Suppressor macrophage (primary cell): ENCODE measurements around the gene GRIP2.

Experiments
- DNase-seq, 4 experiments: peaks; one replicate each; pipeline ENCODE4 v3.0.0-alpha.2; 2020 to 2022

Gene GRIP2

GRCh38 chr3:14465425-14465824, 74.7 kb downstream of the GRIP2 start:
- DNase-seq, result no peak

GRCh38 chr3:14464521-14464920, 75.6 kb downstream of the GRIP2 start:
- DNase-seq, result no peak

GRCh38 chr3:14464141-14464465, 76.0 kb downstream of the GRIP2 start:
- DNase-seq, result peak; percentile 25 to 67 (median 48)

GRCh38 chr3:14463330-14464140, 76.6 kb downstream of the GRIP2 start:
- DNase-seq, result no peak

- DNase-seq, result no peak
Observed at GRCh38 chr3:14462738-14463137, 77.4 kb downstream of the GRIP2 start.

- peak; percentile 27 to 66 (median 46) for DNase-seq
Observed at GRCh38 chr3:14461748-14462324, 78.3 kb downstream of the GRIP2 start.

- no peak for DNase-seq
Observed at GRCh38 chr3:14461006-14461747, 79.0 kb downstream of the GRIP2 start.

GRCh38 chr3:14460342-14461005, 79.7 kb downstream of the GRIP2 start:
- no peak for DNase-seq

GRCh38 chr3:14459787-14460186, 80.4 kb downstream of the GRIP2 start:
- DNase-seq, result no peak

GRCh38 chr3:14459384-14459783, 80.8 kb downstream of the GRIP2 start:
- no peak for DNase-seq

- no peak for DNase-seq
Observed at GRCh38 chr3:14458434-14459275, 81.5 kb downstream of the GRIP2 start.

GRCh38 chr3:14457999-14458398, 82.1 kb downstream of the GRIP2 start:
- no peak for DNase-seq

GRCh38 chr3:14457481-14457880, 82.7 kb downstream of the GRIP2 start:
- DNase-seq, result no peak

- DNase-seq, result no peak
Observed at GRCh38 chr3:14456794-14457193, 83.3 kb downstream of the GRIP2 start.

- no peak for DNase-seq
Observed at GRCh38 chr3:14455571-14456317, 84.4 kb downstream of the GRIP2 start.

- DNase-seq, result no peak
Observed at GRCh38 chr3:14454639-14455310, 85.4 kb downstream of the GRIP2 start.

- no peak for DNase-seq
Observed at GRCh38 chr3:14453876-14454638, 86.1 kb downstream of the GRIP2 start.

GRCh38 chr3:14452740-14453710, 87.1 kb downstream of the GRIP2 start:
- no peak for DNase-seq
